HG03575 (cell line): ENCODE measurements around the gene NGB.
"Not testable (repeated sequence)": the region's sequence is repeated elsewhere in the genome, so short reads cannot be mapped to it uniquely, and the experiment has no call there.

Source experiments
- ATAC-seq: cut with Tn5 transposase; IDR thresholded peaks from one replicate; pipeline ENCODE4 v1.9.1; 2021; ENCODE audit not compliant: unreplicated experiment, insufficient number of reproducible peaks, low FRiP score; ENCODE audit errors: extremely low read depth

The NGB gene

GRCh38 chr14:77301103-77301502, 30.1 kb upstream of the NGB start:
- ATAC-seq, result no peak

- no peak for ATAC-seq
Measured at GRCh38 chr14:77299771-77300170, 28.8 kb upstream of the NGB start.

GRCh38 chr14:77296906-77297305, 25.9 kb upstream of the NGB start:
- no peak for ATAC-seq

- no peak for ATAC-seq
Measured at GRCh38 chr14:77296155-77296554, 25.1 kb upstream of the NGB start.

GRCh38 chr14:77290705-77291104, 19.7 kb upstream of the NGB start:
- no peak for ATAC-seq

GRCh38 chr14:77286576-77286975, 15.6 kb upstream of the NGB start:
- ATAC-seq, result no peak

- no peak for ATAC-seq
Measured at GRCh38 chr14:77284466-77284865, 13.5 kb upstream of the NGB start.

GRCh38 chr14:77284066-77284465, 13.1 kb upstream of the NGB start:
- ATAC-seq, result no peak

- ATAC-seq, result no peak
Measured at GRCh38 chr14:77281852-77282410, 10.9 kb upstream of the NGB start.

GRCh38 chr14:77280921-77281320, 9.9 kb upstream of the NGB start:
- ATAC-seq, result not testable (repeated sequence)

GRCh38 chr14:77279719-77280118, 8.7 kb upstream of the NGB start:
- ATAC-seq, result no peak

- no peak for ATAC-seq
Measured at GRCh38 chr14:77278461-77279230, 7.6 kb upstream of the NGB start.

GRCh38 chr14:77276959-77277358, 6.0 kb upstream of the NGB start:
- ATAC-seq, result no peak

GRCh38 chr14:77276295-77276935, 5.4 kb upstream of the NGB start:
- no peak for ATAC-seq

- ATAC-seq, result no peak
Measured at GRCh38 chr14:77275601-77276017, 4.6 kb upstream of the NGB start.

GRCh38 chr14:77275041-77275580, 4.1 kb upstream of the NGB start:
- ATAC-seq, result no peak

- ATAC-seq, result no peak
Measured at GRCh38 chr14:77273796-77274195, 2.8 kb upstream of the NGB start.

- no peak for ATAC-seq
Measured at GRCh38 chr14:77272261-77272660, 1.3 kb upstream of the NGB start.

GRCh38 chr14:77270361-77271112, 469 bp downstream of the NGB start:
- no peak for ATAC-seq
